GM12878 (cell line): ENCODE results near the gene LMNB1. TPM values are rescaled to one million over a fixed set of nuclear protein-coding genes. Genes with fewer than 3 reads are reported as not detected.

ENCODE experiments used
- CBX3 ChIP-seq: fragments of 200-600 bp; sonication (generic); IDR thresholded peaks from 2 replicates; pipeline ENCODE4 v1.6.1; 2016; ENCODE audit warnings: low read depth, borderline replicate concordance
- ETV6 ChIP-seq, 2 experiments: fragments of 450-650 bp in 1 of 2; IDR thresholded peaks in 1 of 2; conservative IDR thresholded peaks in 1 of 2; 2 replicates each; pipeline ENCODE4 v1.6.1; 2014; ENCODE audit warnings: antibody characterized with exemption in 1 of 2, borderline replicate concordance in 1 of 2, low read depth in 1 of 2, mild to moderate bottlenecking in 1 of 2, moderate library complexity in 1 of 2
- IKZF1 ChIP-seq: fragments of 450-650 bp; conservative IDR thresholded peaks from 2 replicates; pipeline ENCODE4 v1.6.1; 2017; ENCODE audit warnings: antibody characterized with exemption, mild to moderate bottlenecking
- LARP7 ChIP-seq: fragments of 450-650 bp; IDR thresholded peaks from 2 replicates; pipeline ENCODE4 v1.6.1; 2017; ENCODE audit warnings: mild to moderate bottlenecking
- NFIC ChIP-seq: IDR thresholded peaks from 2 replicates; pipeline ENCODE4 v1.6.1; 2012; ENCODE audit warnings: low read depth, mild to moderate bottlenecking, inconsistent platforms, low read length, moderate library complexity
- NR2C1 ChIP-seq: fragments of 450-650 bp; IDR thresholded peaks from 2 replicates; pipeline ENCODE4 v1.6.1; 2017; ENCODE audit warnings: antibody characterized with exemption, mild to moderate bottlenecking, moderate library complexity
- NRF1 ChIP-seq: conservative IDR thresholded peaks from 2 replicates; pipeline ENCODE4 v1.6.1; 2011; ENCODE audit warnings: mild to moderate bottlenecking, low read depth, low read length, improper control_type of control experiment
- PAX5 ChIP-seq: IDR thresholded peaks from 2 replicates; pipeline ENCODE4 v1.6.1; 2011; ENCODE audit warnings: low read depth, low read length, borderline replicate concordance
- SPI1 ChIP-seq: IDR thresholded peaks from 2 replicates; pipeline ENCODE4 v1.6.1; 2011; ENCODE audit warnings: low read depth, mild to moderate bottlenecking, low read length, moderate library complexity, borderline replicate concordance; ENCODE audit not compliant: insufficient read depth
- SREBF1 ChIP-seq: IDR thresholded peaks from 2 replicates; pipeline ENCODE4 v1.6.1; 2012; ENCODE audit warnings: mild to moderate bottlenecking, low read length
- YBX1 ChIP-seq: fragments of 450-650 bp; IDR thresholded peaks from 2 replicates; pipeline ENCODE4 v1.6.1; 2016; ENCODE audit warnings: antibody characterized with exemption
- ZNF207 ChIP-seq: fragments of 450-650 bp; IDR thresholded peaks from 2 replicates; pipeline ENCODE4 v1.6.1; 2014; ENCODE audit warnings: antibody characterized with exemption, mild to moderate bottlenecking, borderline replicate concordance
- ZZZ3 ChIP-seq: IDR thresholded peaks from 2 replicates; pipeline ENCODE4 v1.6.1; 2011; ENCODE audit warnings: low read depth; ENCODE audit not compliant: control insufficient read depth, insufficient read length
- polyA plus RNA-seq, 11 experiments: library from polyadenylated mRNA; depleted of rRNA in 4 of 11; unstranded in 6 of 11; stranded (reverse) in 5 of 11; fragments of >200 nt; fragmentation: Nextera tagmentation in 4 of 11; fragmentation: Illumina TruSeq in 1 of 11; extraction: Ambion mirVana in 4 of 11; extraction: Trizol in 1 of 11; gene quantifications; 1 replicate in 1 of 11; 2 replicates in 10 of 11; pipeline versions ENCODE4 v1.2.1 to v1.2.3, GENCODE V29; 2011 to 2016; ENCODE audit warnings: inconsistent platforms in 2 of 11, missing spikeins in 2 of 11, low read depth in 1 of 11
- total RNA-seq, 4 experiments: library from RNA; depleted of rRNA in 3 of 4; stranded (reverse); fragments of >200 nt in 3 of 4; fragmentation: Illumina TruSeq in 1 of 4; extraction: Trizol in 1 of 4; gene quantifications; 2 replicates each; pipeline versions ENCODE4 v1.2.1 to v1.2.3, GENCODE V29; 2013 to 2021
- TF ChIP-seq, protein P1 (sequence below): fragments of 450-650 bp; formaldehyde crosslinking; IDR thresholded peaks from 2 replicates; pipeline ENCODE4 v1.5.0; 2022; ENCODE audit warnings: mild to moderate bottlenecking, missing genetic modification characterization
- TF ChIP-seq, protein P2 (sequence below): fragments of 450-650 bp; IDR thresholded peaks from 2 replicates; pipeline ENCODE4 v1.6.1; 2016; ENCODE audit warnings: mild to moderate bottlenecking, moderate library complexity, borderline replicate concordance
- TF ChIP-seq, protein P3 (sequence below): IDR thresholded peaks from 2 replicates; pipeline ENCODE4 v1.6.1; 2012; ENCODE audit warnings: improper control_type of control experiment, low read depth, low read length; ENCODE audit not compliant: insufficient replicate concordance

The LMNB1 gene
- total and polyA plus RNA-seq, 10 of the 15 experiments (the other 5 are each of a cell fraction or from before 2014, with no cell fraction given) = 7.0 to 185 (median 86.4) TPM

DNA sequence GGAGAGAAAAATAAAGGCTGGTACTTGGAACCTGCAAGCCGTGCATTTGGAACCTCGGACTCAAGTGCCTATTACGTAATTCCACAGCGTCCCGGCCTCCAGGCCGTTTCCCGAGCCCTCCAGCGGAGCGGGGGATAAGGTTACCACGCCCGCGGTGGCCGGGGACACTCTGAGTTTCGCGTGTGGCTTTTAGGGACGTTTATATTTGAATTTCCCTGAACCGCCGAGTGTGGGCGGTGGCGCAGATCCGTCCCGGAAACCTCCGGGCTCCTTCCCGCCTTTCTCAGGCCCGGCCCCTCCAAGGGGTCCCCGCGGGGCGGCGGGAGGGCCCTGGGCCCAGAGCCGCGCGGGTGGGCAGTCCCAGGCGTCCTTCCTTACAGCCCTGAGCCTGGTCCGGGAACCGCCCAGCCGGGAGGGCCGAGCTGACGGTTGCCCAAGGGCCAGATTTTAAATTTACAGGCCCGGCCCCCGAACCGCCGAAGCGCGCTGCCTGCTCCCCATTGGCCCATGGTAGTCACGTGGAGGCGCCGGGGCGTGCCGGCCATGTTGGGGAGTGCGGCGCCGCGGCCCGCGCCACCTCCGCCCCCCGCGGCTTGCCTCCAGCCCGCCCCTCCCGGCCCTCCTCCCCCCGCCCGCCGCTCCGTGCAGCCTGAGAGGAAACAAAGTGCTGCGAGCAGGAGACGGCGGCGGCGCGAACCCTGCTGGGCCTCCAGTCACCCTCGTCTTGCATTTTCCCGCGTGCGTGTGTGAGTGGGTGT, at the start of gene LMNB1 (continued):
- TF ChIP-seq, protein P1, sequence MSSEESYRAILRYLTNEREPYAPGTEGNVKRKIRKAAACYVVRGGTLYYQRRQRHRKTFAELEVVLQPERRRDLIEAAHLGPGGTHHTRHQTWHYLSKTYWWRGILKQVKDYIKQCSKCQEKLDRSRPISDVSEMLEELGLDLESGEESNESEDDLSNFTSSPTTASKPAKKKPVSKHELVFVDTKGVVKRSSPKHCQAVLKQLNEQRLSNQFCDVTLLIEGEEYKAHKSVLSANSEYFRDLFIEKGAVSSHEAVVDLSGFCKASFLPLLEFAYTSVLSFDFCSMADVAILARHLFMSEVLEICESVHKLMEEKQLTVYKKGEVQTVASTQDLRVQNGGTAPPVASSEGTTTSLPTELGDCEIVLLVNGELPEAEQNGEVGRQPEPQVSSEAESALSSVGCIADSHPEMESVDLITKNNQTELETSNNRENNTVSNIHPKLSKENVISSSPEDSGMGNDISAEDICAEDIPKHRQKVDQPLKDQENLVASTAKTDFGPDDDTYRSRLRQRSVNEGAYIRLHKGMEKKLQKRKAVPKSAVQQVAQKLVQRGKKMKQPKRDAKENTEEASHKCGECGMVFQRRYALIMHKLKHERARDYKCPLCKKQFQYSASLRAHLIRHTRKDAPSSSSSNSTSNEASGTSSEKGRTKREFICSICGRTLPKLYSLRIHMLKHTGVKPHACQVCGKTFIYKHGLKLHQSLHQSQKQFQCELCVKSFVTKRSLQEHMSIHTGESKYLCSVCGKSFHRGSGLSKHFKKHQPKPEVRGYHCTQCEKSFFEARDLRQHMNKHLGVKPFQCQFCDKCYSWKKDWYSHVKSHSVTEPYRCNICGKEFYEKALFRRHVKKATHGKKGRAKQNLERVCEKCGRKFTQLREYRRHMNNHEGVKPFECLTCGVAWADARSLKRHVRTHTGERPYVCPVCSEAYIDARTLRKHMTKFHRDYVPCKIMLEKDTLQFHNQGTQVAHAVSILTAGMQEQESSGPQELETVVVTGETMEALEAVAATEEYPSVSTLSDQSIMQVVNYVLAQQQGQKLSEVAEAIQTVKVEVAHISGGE (CRISPR knock-in tag) = no peak
- TF ChIP-seq IKZF1 (peak; percentile 93), SPI1 (no peak), ETV6 (conservative IDR thresholded peaks at IDR 0.05 in 1 of 2, IDR thresholded peaks at IDR 0.05 in 1 of 2; ENCODE audit: borderline replicate concordance in 1 of 2, low read depth in 1 of 2) (peak in 1 of 2 experiments; percentile 64; a peak in 2 of 4 replicates), SREBF1 (no peak), ZNF207 (peak; percentile 55; the same call in 1 of the 2 replicates), YBX1 (no peak), NRF1 (0 out of 2 replicates have a peak, but pooled peaks have one; percentile 6), ZZZ3 (no peak), CBX3 (no peak), LARP7 (peak; percentile 25; the same call in 1 of the 2 replicates), PAX5 (no peak; the same call in 1 of the 2 replicates), NR2C1 (no peak), NFIC (0 out of 2 replicates have a peak, but pooled peaks have one; percentile 61)
- TF ChIP-seq, protein P2, sequence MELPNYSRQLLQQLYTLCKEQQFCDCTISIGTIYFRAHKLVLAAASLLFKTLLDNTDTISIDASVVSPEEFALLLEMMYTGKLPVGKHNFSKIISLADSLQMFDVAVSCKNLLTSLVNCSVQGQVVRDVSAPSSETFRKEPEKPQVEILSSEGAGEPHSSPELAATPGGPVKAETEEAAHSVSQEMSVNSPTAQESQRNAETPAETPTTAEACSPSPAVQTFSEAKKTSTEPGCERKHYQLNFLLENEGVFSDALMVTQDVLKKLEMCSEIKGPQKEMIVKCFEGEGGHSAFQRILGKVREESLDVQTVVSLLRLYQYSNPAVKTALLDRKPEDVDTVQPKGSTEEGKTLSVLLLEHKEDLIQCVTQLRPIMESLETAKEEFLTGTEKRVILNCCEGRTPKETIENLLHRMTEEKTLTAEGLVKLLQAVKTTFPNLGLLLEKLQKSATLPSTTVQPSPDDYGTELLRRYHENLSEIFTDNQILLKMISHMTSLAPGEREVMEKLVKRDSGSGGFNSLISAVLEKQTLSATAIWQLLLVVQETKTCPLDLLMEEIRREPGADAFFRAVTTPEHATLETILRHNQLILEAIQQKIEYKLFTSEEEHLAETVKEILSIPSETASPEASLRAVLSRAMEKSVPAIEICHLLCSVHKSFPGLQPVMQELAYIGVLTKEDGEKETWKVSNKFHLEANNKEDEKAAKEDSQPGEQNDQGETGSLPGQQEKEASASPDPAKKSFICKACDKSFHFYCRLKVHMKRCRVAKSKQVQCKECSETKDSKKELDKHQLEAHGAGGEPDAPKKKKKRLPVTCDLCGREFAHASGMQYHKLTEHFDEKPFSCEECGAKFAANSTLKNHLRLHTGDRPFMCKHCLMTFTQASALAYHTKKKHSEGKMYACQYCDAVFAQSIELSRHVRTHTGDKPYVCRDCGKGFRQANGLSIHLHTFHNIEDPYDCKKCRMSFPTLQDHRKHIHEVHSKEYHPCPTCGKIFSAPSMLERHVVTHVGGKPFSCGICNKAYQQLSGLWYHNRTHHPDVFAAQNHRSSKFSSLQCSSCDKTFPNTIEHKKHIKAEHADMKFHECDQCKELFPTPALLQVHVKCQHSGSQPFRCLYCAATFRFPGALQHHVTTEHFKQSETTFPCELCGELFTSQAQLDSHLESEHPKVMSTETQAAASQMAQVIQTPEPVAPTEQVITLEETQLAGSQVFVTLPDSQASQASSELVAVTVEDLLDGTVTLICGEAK = no peak
- TF ChIP-seq, protein P3, sequence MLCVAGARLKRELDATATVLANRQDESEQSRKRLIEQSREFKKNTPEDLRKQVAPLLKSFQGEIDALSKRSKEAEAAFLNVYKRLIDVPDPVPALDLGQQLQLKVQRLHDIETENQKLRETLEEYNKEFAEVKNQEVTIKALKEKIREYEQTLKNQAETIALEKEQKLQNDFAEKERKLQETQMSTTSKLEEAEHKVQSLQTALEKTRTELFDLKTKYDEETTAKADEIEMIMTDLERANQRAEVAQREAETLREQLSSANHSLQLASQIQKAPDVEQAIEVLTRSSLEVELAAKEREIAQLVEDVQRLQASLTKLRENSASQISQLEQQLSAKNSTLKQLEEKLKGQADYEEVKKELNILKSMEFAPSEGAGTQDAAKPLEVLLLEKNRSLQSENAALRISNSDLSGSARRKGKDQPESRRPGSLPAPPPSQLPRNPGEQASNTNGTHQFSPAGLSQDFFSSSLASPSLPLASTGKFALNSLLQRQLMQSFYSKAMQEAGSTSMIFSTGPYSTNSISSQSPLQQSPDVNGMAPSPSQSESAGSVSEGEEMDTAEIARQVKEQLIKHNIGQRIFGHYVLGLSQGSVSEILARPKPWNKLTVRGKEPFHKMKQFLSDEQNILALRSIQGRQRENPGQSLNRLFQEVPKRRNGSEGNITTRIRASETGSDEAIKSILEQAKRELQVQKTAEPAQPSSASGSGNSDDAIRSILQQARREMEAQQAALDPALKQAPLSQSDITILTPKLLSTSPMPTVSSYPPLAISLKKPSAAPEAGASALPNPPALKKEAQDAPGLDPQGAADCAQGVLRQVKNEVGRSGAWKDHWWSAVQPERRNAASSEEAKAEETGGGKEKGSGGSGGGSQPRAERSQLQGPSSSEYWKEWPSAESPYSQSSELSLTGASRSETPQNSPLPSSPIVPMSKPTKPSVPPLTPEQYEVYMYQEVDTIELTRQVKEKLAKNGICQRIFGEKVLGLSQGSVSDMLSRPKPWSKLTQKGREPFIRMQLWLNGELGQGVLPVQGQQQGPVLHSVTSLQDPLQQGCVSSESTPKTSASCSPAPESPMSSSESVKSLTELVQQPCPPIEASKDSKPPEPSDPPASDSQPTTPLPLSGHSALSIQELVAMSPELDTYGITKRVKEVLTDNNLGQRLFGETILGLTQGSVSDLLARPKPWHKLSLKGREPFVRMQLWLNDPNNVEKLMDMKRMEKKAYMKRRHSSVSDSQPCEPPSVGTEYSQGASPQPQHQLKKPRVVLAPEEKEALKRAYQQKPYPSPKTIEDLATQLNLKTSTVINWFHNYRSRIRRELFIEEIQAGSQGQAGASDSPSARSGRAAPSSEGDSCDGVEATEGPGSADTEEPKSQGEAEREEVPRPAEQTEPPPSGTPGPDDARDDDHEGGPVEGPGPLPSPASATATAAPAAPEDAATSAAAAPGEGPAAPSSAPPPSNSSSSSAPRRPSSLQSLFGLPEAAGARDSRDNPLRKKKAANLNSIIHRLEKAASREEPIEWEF = no peak
